ENCODE results near the gene CYYR1. TPM values are rescaled to one million over a fixed set of nuclear protein-coding genes. Genes with fewer than 3 reads are reported as not detected.
"Not testable (repeated sequence)": the region's sequence is repeated elsewhere in the genome, so short reads cannot be mapped to it uniquely, and the experiment has no call there.

Gene CYYR1
- total RNA-seq, 1 experiment from 2014 or later: not detected

DNA sequence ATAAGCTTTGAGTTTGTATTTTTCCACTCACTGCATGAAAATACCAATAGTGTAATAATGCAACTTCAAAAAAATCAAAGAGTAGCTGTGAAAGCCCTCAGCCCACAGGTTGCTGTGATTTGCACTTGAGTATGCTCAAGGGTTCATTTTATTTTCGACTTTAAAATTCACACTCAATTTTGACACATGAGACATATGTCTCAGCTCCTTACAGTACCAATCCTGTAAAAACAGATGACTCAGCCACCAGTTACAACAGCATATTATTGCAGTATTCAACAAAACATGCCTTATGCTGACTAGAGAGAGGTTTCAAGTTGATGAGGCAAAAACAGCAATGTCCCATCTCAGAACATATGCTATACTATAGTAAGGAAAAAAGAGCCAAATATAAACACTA, 66.1 kb downstream of the CYYR1 start:
- in situ Hi-C loops (cut with HindIII; ENCODE audit: low pct_unique_long_range_greater_than_20kb, low sequenced_read_pairs): no loop called here
- DNase-seq (ENCODE audit: low read depth): peak; percentile 22

DNA sequence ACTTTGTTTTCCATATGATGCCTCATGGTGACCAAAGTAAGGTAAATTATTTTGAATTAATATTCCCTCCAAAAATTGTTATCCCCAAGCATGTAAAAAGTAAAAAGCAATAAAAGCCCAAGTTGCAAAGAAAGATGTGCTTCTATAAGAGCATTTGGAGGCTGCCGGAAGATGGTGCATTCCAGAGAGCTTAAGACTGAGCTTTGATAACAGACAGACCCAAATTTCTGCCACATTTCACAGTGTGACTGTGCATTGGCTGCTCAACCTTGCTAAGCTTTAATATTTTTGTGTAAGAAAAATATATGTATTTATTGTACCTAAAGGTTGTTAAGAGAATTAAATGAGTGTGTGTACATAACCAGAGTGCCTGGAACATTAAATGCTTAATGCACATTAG, 67.9 kb downstream of the CYYR1 start:
- DNase-seq (ENCODE audit: low read depth): no peak
- in situ Hi-C loops (cut with HindIII; ENCODE audit: low pct_unique_long_range_greater_than_20kb, low sequenced_read_pairs): no loop called here

DNA sequence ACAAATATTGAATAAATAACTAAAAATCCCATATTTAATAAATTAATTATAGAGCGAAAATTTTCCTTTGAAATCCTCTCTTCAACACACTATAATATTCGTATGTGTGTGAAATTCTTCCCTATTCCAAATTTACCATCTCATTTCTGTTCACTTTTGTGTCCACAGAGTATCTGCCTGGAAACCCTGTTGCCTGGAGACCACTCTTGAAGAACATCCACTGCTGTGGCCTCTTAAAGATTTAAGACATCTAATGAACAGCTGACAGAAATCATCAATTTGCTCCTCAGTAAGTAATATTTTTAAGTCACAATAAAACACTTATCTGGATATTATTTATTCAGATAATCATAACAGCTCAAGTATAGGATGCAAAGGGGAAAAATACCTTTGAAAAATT, 69.7 kb downstream of the CYYR1 start:
- in situ Hi-C loops (cut with HindIII; ENCODE audit: low pct_unique_long_range_greater_than_20kb, low sequenced_read_pairs): no loop called here
- DNase-seq (ENCODE audit: low read depth): no peak

DNA sequence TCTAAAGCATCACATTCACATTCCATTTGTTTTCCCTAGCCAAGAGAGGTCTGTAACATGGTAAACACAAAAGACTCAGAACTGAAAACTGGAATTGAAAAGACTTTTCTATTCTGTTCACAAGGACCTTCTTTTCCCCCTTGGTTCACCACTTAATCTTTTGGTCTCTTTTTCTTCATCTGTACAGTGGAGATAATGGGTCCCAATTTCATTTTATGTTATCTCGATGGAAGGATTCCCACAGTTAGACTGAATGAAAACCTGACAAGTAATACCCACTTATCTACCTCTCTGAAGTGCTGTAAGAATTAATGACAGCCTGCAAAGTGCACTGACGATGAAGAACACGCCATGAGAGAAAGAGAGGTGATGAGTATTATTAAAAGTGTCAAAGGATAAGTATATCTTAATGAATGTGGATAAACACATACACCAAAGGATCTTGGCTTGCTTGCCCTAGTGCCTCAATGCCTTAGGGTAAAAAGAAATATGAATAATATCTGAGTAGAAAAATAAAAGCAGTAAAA, 71.5 kb downstream of the CYYR1 start:
- no peak for DNase-seq (ENCODE audit: low read depth)
- in situ Hi-C loops (cut with HindIII; ENCODE audit: low pct_unique_long_range_greater_than_20kb, low sequenced_read_pairs): no loop called here

DNA sequence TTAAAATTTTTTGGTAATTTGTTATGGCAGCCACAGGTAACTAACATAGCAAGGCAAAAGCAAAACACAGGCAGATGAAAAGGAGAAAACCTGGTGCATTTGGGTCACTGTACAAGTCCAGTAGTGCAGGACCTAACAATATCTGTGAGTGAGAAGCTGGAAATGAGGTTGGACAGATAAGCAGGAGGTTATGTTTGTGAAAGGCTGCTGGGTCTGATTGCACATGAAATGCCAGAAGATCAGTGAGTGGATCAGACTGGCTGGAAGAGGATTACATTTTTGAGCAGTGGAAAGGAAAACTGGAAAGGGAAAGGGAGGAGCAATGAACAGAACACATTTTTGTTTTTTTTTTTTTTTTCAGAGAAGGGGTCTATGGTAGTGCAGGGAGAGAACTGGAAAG, 73.6 kb downstream of the CYYR1 start:
- DNase-seq (ENCODE audit: low read depth): no peak
- in situ Hi-C loops (cut with HindIII; ENCODE audit: low pct_unique_long_range_greater_than_20kb, low sequenced_read_pairs): no loop called here

GRCh38 chr21:26495283-26495849, 77.7 kb downstream of the CYYR1 start:
- DNase-seq (ENCODE audit: low read depth): no peak
- in situ Hi-C loops (cut with HindIII; ENCODE audit: low pct_unique_long_range_greater_than_20kb, low sequenced_read_pairs): no loop called here

GRCh38 chr21:26491663-26492062, 81.4 kb downstream of the CYYR1 start:
- DNase-seq (ENCODE audit: low read depth): no peak
- in situ Hi-C loops (cut with HindIII; ENCODE audit: low pct_unique_long_range_greater_than_20kb, low sequenced_read_pairs): no loop called here

- in situ Hi-C loops (cut with HindIII; ENCODE audit: low pct_unique_long_range_greater_than_20kb, low sequenced_read_pairs): no loop called here
- no peak for DNase-seq (ENCODE audit: low read depth)
Measured at GRCh38 chr21:26490771-26491170, 82.3 kb downstream of the CYYR1 start.

DNA sequence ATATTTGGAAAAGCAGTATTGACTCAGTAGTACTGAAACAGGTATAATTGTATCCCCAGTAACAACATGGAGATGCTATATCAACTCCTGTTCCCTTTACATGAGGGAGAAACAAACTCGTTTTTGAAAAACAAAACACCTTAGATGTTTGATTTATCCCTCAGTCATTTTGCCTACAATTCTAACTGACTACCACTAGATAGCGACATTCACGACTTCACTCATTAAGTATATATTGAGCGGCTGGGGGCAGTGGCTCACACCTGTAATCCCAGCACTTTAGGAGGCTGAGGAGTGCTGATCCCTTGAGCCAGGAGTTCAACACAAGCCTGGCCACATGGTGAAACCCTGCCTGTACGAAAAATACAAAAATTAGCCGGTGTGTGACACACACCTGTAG, 83.3 kb downstream of the CYYR1 start:
- no peak for DNase-seq (ENCODE audit: low read depth)
- in situ Hi-C loops (cut with HindIII; ENCODE audit: low pct_unique_long_range_greater_than_20kb, low sequenced_read_pairs): no loop called here

DNA sequence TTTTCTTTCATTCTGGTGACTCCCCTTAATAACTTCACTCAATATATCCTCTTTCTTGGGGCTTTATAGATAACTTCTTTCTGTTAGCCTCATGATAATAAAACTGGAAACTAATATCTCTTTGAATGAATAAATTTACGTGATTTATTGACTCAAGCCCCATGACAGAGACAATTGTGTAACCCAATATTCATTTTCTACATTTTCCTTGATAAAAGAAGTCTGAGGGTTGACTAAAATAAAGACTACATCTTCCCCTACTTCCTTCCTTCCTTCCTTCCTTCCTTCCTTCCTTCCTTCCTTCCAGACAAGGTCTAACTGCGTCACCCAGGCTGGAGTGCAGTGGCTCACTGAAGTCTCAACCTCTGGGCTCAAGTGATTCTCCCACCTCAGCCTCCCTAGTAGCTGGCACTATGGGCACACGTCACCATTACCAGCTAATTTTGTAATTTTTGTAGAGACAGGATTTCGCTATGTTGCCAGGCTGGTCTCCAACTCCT, 85.1 kb downstream of the CYYR1 start:
- in situ Hi-C loops (cut with HindIII; ENCODE audit: low pct_unique_long_range_greater_than_20kb, low sequenced_read_pairs): no loop called here
- no peak for DNase-seq (ENCODE audit: low read depth)

- in situ Hi-C loops (cut with HindIII; ENCODE audit: low pct_unique_long_range_greater_than_20kb, low sequenced_read_pairs): no loop called here
Measured at GRCh38 chr21:26473471-26473870, 99.6 kb downstream of the CYYR1 start.

GRCh38 chr21:26471099-26471471, 102.0 kb downstream of the CYYR1 start:
- in situ Hi-C loops (cut with HindIII; ENCODE audit: low pct_unique_long_range_greater_than_20kb, low sequenced_read_pairs): no loop called here
- DNase-seq (ENCODE audit: low read depth): no peak

More at GRCh38 chr21:26473471-26473870, 99.6 kb downstream of the CYYR1 start:
- DNase-seq (ENCODE audit: low read depth): no peak

GRCh38 chr21:26470351-26471098, 102.6 kb downstream of the CYYR1 start:
- in situ Hi-C loops (cut with HindIII; ENCODE audit: low pct_unique_long_range_greater_than_20kb, low sequenced_read_pairs): no loop called here

DNA sequence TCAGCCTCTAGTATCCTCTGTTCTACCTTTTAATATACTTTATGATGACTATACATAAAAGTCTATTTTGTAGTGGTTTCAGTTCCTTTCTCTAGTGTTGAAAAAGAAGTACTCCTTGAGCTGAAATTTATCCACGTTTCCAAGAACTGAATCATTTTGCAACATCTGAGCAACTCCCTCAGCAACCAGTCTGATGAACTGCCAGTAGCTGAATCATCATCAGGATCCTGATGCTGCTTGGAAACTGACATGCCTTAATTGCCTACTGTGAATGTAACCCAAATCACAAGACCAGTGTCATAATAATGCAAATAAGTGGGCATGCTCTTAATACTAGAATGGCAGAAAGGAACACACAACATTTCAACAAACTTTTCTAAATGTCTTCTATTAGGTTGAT, 103.3 kb downstream of the CYYR1 start:
- in situ Hi-C loops (cut with HindIII; ENCODE audit: low pct_unique_long_range_greater_than_20kb, low sequenced_read_pairs): no loop called here
- DNase-seq (ENCODE audit: low read depth): peak; percentile 32

More at GRCh38 chr21:26470351-26471098, 102.6 kb downstream of the CYYR1 start:
- no peak for DNase-seq (ENCODE audit: low read depth)

GRCh38 chr21:26465916-26466315, 107.2 kb downstream of the CYYR1 start:
- DNase-seq (ENCODE audit: low read depth): no peak
- in situ Hi-C loops (cut with HindIII; ENCODE audit: low pct_unique_long_range_greater_than_20kb, low sequenced_read_pairs): no loop called here

DNA sequence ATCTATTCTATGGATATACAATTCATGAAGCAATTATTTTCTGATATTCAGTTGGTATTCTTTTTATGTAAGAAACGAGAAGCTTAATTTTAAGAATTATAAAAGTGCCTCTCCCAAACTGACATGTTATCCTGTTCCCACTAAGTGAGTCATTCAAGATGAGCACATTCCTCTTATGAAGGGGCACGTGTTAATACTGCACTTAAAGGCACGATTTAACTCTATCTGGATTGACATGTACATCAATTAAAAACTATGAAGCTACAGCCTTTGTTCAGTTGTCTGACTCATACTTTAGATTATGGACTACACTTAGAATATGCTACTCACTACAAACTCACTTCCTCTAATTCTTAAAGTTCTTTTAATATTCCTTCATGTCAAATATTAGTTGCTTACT, 111.6 kb downstream of the CYYR1 start:
- in situ Hi-C loops (cut with HindIII; ENCODE audit: low pct_unique_long_range_greater_than_20kb, low sequenced_read_pairs): no loop called here
- DNase-seq (ENCODE audit: low read depth): no peak

- in situ Hi-C loops (cut with HindIII; ENCODE audit: low pct_unique_long_range_greater_than_20kb, low sequenced_read_pairs): no loop called here
- no peak for DNase-seq (ENCODE audit: low read depth)
Measured at GRCh38 chr21:26460621-26461020, 112.5 kb downstream of the CYYR1 start.

DNA sequence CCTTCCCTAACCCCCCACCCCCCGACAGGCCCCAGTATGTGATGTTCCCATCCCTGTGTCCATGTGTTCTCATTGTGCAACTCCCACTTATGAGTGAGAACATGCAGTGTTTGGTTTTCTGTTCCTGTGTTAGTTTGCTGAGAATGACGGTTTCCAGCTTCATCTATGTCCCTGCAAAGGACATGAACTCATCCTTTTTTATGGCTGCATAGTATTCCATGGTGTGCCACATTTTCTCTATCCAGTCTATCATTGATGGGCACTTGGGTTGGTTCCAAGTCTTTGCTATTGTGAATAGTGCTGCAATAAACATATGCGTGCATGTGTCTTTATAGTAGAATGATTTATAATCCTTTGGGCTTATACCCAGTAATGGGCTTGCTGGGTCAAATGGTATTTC, 114.2 kb downstream of the CYYR1 start:
- DNase-seq (ENCODE audit: low read depth); in situ Hi-C loops (cut with HindIII; ENCODE audit: low pct_unique_long_range_greater_than_20kb, low sequenced_read_pairs): not testable (repeated sequence)

GRCh38 chr21:26457817-26458216, 115.3 kb downstream of the CYYR1 start:
- in situ Hi-C loops (cut with HindIII; ENCODE audit: low pct_unique_long_range_greater_than_20kb, low sequenced_read_pairs): no loop called here
- DNase-seq (ENCODE audit: low read depth): no peak

DNA sequence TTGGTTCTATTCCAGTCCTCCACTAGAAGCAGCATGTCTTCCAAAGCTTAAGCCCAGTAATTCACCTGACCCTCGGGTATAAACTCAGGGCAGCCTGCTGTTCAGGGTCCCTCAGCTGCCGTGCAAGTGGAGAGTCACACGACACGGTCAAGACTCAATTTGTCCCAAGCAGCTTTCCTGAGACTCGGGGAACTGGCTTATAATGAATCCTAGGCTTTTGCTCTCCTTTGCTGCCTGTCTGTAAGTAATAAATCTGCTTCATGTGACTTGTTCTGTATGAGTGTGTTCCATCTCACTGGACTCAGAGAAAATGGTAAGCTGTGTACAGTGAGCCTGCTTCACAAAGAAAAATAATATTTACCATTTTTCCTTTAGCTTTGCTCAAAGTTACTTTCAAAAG, 119.8 kb downstream of the CYYR1 start:
- in situ Hi-C loops (cut with HindIII; ENCODE audit: low pct_unique_long_range_greater_than_20kb, low sequenced_read_pairs): no loop called here
- no peak for DNase-seq (ENCODE audit: low read depth)
